Gastrocnemius medialis (tissue), 4 donors: ENCODE results near the gene VASN. TPM values are rescaled to one million over a fixed set of nuclear protein-coding genes. Genes with fewer than 3 reads are reported as not detected.
"Not testable (repeated sequence)": the region's sequence is repeated elsewhere in the genome, so short reads cannot be mapped to it uniquely, and the experiment has no call there.

Source experiments
- ATAC-seq, 2 donors: fragments of 150-250 bp; one replicate each; pipeline ENCODE4 v1.9.1; 2016
- DNase-seq, 2 donors: peaks; one replicate each; pipeline ENCODE4 v3.0.0-alpha.2; 2019
- H3K27ac ChIP-seq, 4 donors: fragments of 200-600 bp; sonication (generic); 1 replicate in 1 of 4; 2 replicates in 3 of 4; pipeline ENCODE4 v1.5.1; 2016 to 2018; ENCODE audit warnings: mild to moderate bottlenecking in 2 of 4, moderate library complexity in 1 of 4
- H3K27me3 ChIP-seq, 3 donors: fragments of 200-600 bp; sonication (generic) in 2 of 3; 1 replicate in 1 of 3; 2 replicates in 2 of 3; pipeline versions ENCODE4 v1.5.1 to v1.6.0; 2016 to 2019; ENCODE audit warnings: mild to moderate bottlenecking in 1 of 3, moderate library complexity in 1 of 3
- H3K36me3 ChIP-seq, 2 donors: fragments of 200-600 bp; sonication (generic) in 1 of 2; one replicate each; pipeline ENCODE4 v1.5.1; 2017 to 2018
- H3K4me1 ChIP-seq, 2 donors: fragments of 200-600 bp; sonication (generic) in 1 of 2; one replicate each; pipeline ENCODE4 v1.5.1; 2016 to 2017; ENCODE audit warnings: mild to moderate bottlenecking in 2 of 2
- H3K4me3 ChIP-seq, 4 donors: fragments of 200-600 bp; sonication (generic) in 3 of 4; 1 replicate in 1 of 4; 2 replicates in 3 of 4; pipeline ENCODE4 v1.5.1; 2016 to 2019; ENCODE audit warnings: mild to moderate bottlenecking in 2 of 4
- H3K9me3 ChIP-seq, 3 donors: fragments of 200-600 bp; sonication (generic) in 2 of 3; 1 replicate in 1 of 3; 2 replicates in 2 of 3; pipeline ENCODE4 v1.5.1; 2016 to 2019
- POLR2A ChIP-seq, 2 donors: fragments of 450-650 bp; IDR thresholded peaks; one replicate each; pipeline ENCODE4 v1.6.1; 2017; ENCODE audit warnings: antibody characterized with exemption in 2 of 2, mild to moderate bottlenecking in 2 of 2, moderate library complexity in 2 of 2
- in situ Hi-C, 4 donors: fragments of 200-750 bp; cut with MboI; loops; one replicate each; pipeline versions ENCODE4 v1.15.0 to v1.8.0; 2017; ENCODE audit warnings: low sequenced_read_pairs in 4 of 4
- intact Hi-C: fragments of 100-400 bp; cut with DNase I; formaldehyde crosslinking; loops from one replicate; pipeline ENCODE4 v1.15.1; 2023; ENCODE audit warnings: low total_unique reads
- total RNA-seq, 4 donors: library from RNA; depleted of rRNA; stranded (reverse); fragments of >200 nt; gene quantifications; one replicate each; pipeline versions ENCODE4 v1.1.0 to v1.2.3, GENCODE V29; 2016
- TF ChIP-seq, protein P1 (sequence below), 5 experiments: fragments of 450-650 bp in 3 of 5; fragments of 200-600 bp in 2 of 5; sonication (generic) in 2 of 5; IDR thresholded peaks in 4 of 5; conservative IDR thresholded peaks in 1 of 5; 1 replicate in 4 of 5; 2 replicates in 1 of 5; pipeline ENCODE4 v1.5.1; 2016 to 2019; ENCODE audit warnings: antibody characterized with exemption in 5 of 5, mild to moderate bottlenecking in 3 of 5, moderate library complexity in 3 of 5

The VASN gene
- total RNA-seq, 4 donors from 2014 or later, result 2.4 to 12.8 (median 3.7) TPM

DNA sequence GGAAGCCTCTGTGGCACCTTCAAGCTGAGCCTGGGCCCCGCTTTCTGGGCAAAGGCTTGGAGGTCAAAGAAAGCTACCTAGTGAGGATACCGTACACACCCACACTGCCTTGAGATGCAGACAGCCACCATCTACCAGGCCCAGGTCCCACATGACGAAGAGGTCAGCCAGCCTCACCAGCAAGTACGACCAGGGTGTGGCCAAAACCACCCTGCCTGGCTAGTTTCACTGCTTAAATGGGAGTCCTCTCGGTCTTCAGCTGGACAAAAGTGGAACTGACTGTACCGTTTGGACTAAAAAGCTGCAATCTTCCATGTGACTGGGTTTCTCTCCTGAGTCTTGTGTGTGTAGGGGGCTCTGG is 21.6 kb downstream of the VASN start:
- Histone ChIP-seq H3K27me3 (no peaks in the 10 kb centered on the region), H3K36me3 (peaks cover 0 to 6% of the 10 kb centered on the region in 2 donors), H3K9me3 (no peaks in the 10 kb centered on the region), H3K4me1 (peaks cover 0 to 3% of the 10 kb centered on the region in 2 donors), H3K27ac (peak overlapping the region in 2 of 4 donors; percentile 45 to 52), H3K4me3 (no peak overlapping the region)
- ATAC-seq (no peak), DNase-seq (no peak)
- in situ Hi-C loops, result no loop called here
- intact Hi-C loops, result no loop called here
- TF ChIP-seq, protein P1, sequence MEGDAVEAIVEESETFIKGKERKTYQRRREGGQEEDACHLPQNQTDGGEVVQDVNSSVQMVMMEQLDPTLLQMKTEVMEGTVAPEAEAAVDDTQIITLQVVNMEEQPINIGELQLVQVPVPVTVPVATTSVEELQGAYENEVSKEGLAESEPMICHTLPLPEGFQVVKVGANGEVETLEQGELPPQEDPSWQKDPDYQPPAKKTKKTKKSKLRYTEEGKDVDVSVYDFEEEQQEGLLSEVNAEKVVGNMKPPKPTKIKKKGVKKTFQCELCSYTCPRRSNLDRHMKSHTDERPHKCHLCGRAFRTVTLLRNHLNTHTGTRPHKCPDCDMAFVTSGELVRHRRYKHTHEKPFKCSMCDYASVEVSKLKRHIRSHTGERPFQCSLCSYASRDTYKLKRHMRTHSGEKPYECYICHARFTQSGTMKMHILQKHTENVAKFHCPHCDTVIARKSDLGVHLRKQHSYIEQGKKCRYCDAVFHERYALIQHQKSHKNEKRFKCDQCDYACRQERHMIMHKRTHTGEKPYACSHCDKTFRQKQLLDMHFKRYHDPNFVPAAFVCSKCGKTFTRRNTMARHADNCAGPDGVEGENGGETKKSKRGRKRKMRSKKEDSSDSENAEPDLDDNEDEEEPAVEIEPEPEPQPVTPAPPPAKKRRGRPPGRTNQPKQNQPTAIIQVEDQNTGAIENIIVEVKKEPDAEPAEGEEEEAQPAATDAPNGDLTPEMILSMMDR (IDR thresholded peaks at IDR 0.05 in 4 of 5, conservative IDR thresholded peaks at IDR 0.05 in 1 of 5), result no peak
- no peak for TF ChIP-seq POLR2A (IDR thresholded peaks at IDR 0.05)

- DNase-seq, H3K36me3 ChIP-seq, H3K27me3 ChIP-seq, H3K9me3 ChIP-seq, ATAC-seq, H3K4me1 ChIP-seq, in situ Hi-C loops, intact Hi-C loops, H3K4me3 ChIP-seq: not testable (repeated sequence)
- H3K27ac ChIP-seq, result peak overlapping the region in 1 of 4 donors; percentile 52
Observed at GRCh38 chr16:4393850-4394249, 22.2 kb downstream of the VASN start.

GRCh38 chr16:4395055-4395726 is 23.5 kb downstream of the VASN start:
- DNase-seq (no peak), ATAC-seq (no peak)
- H3K9me3 ChIP-seq, result no peaks in the 10 kb centered on the region
- peaks cover 0 to 6% of the 10 kb centered on the region in 2 donors for H3K36me3 ChIP-seq
- H3K4me1 ChIP-seq, result peaks cover 0 to 3% of the 10 kb centered on the region in 2 donors
- intact Hi-C loops (no loop called here), in situ Hi-C loops (loop anchor here in 2 of 4 donors (5.0 kb wide), 2 partner anchors 33 to 103 kb away; no protein-coding TSS in a partner anchor)
- H3K4me3 ChIP-seq, result no peak overlapping the region
- no peak for TF ChIP-seq POLR2A (IDR thresholded peaks at IDR 0.05)
- TF ChIP-seq, protein P1 (IDR thresholded peaks at IDR 0.05 in 4 of 5, conservative IDR thresholded peaks at IDR 0.05 in 1 of 5), result no peak
- H3K27ac ChIP-seq, result no peak overlapping the region
- no peaks in the 10 kb centered on the region for H3K27me3 ChIP-seq

DNA sequence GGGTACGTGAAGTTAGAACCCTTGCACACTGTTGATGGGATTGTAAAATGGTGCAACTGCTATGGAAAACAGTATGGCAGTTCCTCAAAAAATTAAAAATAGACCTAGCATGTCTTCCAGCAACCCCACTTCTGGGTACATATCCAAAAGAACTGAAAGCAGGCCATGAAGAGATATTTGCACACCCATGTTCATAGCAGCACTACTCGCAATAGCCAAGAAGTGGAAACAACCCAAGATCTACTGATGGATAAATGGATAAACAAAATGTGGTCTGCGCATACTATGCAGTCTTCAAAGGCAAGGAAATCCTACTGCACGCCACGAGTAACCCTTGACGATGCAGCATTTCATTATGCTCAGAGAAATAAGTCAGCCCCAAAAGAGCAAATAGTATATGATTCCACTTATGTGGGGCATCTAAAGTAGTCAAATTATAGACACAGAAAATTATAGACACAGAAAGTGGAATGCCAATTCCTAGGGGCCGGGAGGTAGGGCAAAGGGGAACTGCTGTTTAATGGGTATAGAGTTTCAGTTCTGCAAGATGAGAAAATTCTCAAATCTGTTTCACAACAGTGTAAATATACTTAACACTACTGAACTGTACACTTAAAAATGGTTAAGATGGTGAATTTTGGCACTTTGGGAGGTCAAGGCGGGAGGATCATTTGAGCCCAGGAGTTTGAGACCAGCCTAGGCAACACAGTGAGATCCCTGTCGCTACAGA is 27.5 kb downstream of the VASN start:
- in situ Hi-C loops, result loop anchor here in 2 of 4 donors (5.0 kb wide), 2 partner anchors 37 to 107 kb away; no protein-coding TSS in a partner anchor
- Histone ChIP-seq H3K4me1 (no peaks in the 10 kb centered on the region), H3K27me3 (no peaks in the 10 kb centered on the region), H3K9me3 (no peaks in the 10 kb centered on the region), H3K4me3 (no peak overlapping the region), H3K27ac (no peak overlapping the region), H3K36me3 (peaks cover 0 to 6% of the 10 kb centered on the region in 2 donors)
- no peak for TF ChIP-seq POLR2A (IDR thresholded peaks at IDR 0.05)
- TF ChIP-seq, protein P1 (IDR thresholded peaks at IDR 0.05 in 4 of 5, conservative IDR thresholded peaks at IDR 0.05 in 1 of 5), result no peak
- intact Hi-C loops, result no loop called here
- ATAC-seq, result no peak
- DNase-seq, result no peak

DNA sequence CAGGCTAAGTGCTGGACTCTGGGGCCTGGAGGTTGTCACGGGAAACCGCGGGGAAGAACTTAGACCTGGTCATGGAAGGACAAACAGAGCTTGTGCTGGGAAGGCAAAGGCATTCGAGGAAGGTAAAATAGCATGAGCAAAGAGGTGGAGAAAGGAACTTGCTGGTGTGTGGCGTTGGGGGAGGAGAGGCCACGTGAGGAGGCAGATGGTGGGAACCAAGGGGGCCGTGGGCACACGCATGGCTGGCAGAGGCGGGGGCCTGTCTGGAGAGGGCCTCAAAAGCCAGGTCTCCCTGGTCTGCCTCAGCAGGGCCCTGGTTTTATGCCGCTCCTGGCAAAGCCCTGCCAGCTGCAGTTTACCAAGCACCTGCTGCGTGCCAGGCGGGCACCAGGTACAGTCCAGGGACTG is 29.4 kb downstream of the VASN start:
- H3K27ac ChIP-seq, result no peak overlapping the region
- no peak for ATAC-seq
- H3K9me3 ChIP-seq, result no peaks in the 10 kb centered on the region
- H3K27me3 ChIP-seq, result no peaks in the 10 kb centered on the region
- intact Hi-C loops, result no loop called here
- TF ChIP-seq POLR2A (IDR thresholded peaks at IDR 0.05), result no peak
- TF ChIP-seq, protein P1 (IDR thresholded peaks at IDR 0.05 in 4 of 5, conservative IDR thresholded peaks at IDR 0.05 in 1 of 5), result no peak
- no peaks in the 10 kb centered on the region for H3K4me1 ChIP-seq
- H3K36me3 ChIP-seq, result peaks cover 0 to 7% of the 10 kb centered on the region in 2 donors
- in situ Hi-C loops, result no loop called here
- H3K4me3 ChIP-seq, result no peak overlapping the region
- DNase-seq, result no peak
